A673 (cell line): ENCODE measurements around the gene LCMT1.

Source experiments
- CTCF ChIP-seq: fragments of 300-800, 200-600 bp; sonication (generic); conservative IDR thresholded peaks from 2 replicates; pipeline ENCODE4 v1.5.1; 2017; ENCODE audit warnings: low read depth, mild to moderate bottlenecking, antibody characterized with exemption, low read length, moderate library complexity, mixed read lengths
- EZH2 ChIP-seq: fragments of 200-600 bp; sonication (generic); IDR thresholded peaks from 2 replicates; pipeline ENCODE4 v1.6.1; 2017; ENCODE audit warnings: borderline replicate concordance, low read depth, mild to moderate bottlenecking, mixed read lengths, antibody characterized with exemption, low read length; ENCODE audit not compliant: poor library complexity, severe bottlenecking

- TF ChIP-seq EZH2 (no peak), CTCF (no peak)
Measured at GRCh38 chr16:25079637-25080378, 31.7 kb upstream of the LCMT1 start.
